MM.1S (cell line): ENCODE data around the gene SNX9.

Experiments
- CTCF ChIP-seq: fragments of 300-600 bp; sonication (generic); IDR thresholded peaks from 2 replicates; pipeline ENCODE4 v1.5.1; 2016; ENCODE audit warnings: antibody characterized with exemption, low read length, mixed read lengths
- EZH2 ChIP-seq: fragments of 300-600 bp; sonication (generic); optimal IDR thresholded peaks from 2 replicates; pipeline ENCODE3; 2017; ENCODE audit warnings: low read depth, mild to moderate bottlenecking, antibody characterized with exemption, low read length, mixed read lengths
- EZH2phosphoT487 ChIP-seq: fragments of 300-600 bp; sonication (generic); IDR thresholded peaks from 2 replicates; pipeline ENCODE4 v1.6.1; 2018; ENCODE audit warnings: antibody characterized with exemption, low read length

- TF ChIP-seq CTCF (no peak), EZH2 (no peak), EZH2phosphoT487 (no peak)
These were observed 16.2 kb upstream of the SNX9 start for GRCh38 chr6:157806856-157807215.
